SU-DHL-6 (cell line): ENCODE results near the gene CD47.

Experiments
- CTCF ChIP-seq: fragments of 200-600 bp; sonication (generic); IDR thresholded peaks from one replicate; pipeline ENCODE4 v1.5.1; 2017; ENCODE audit warnings: antibody characterized with exemption, mild to moderate bottlenecking, low read length, moderate library complexity; ENCODE audit not compliant: insufficient read depth, poor library complexity, severe bottlenecking
- EZH2phosphoT487 ChIP-seq: fragments of 200-600 bp; sonication (generic), shearing (Covaris generic); conservative IDR thresholded peaks from 2 replicates; pipeline ENCODE4 v1.6.1; 2018; ENCODE audit warnings: mild to moderate bottlenecking, antibody characterized with exemption, low read length, moderate library complexity, mixed read lengths

- no peak for TF ChIP-seq CTCF
- no peak for TF ChIP-seq EZH2phosphoT487
These were observed 95.0 kb downstream of the CD47 start for GRCh38 chr3:107995823-107996222.
